AG10803 (cell line): ENCODE results near the gene CCDC178.
A peak's percentile ranks its signal among the peaks of the same experiment; 100 is the strongest.

Experiments
- DNase-seq: peaks from one replicate; pipeline ENCODE4 v3.0.0; 2010; ENCODE audit warnings: low read depth
- H3K4me3 ChIP-seq: 2 replicates; pipeline ENCODE4 v1.5.1; 2011; ENCODE audit warnings: mild to moderate bottlenecking, low read length, control low read depth
- TF ChIP-seq, protein P1 (sequence below): conservative IDR thresholded peaks from 2 replicates; pipeline ENCODE4 v1.5.1; 2011; ENCODE audit warnings: mild to moderate bottlenecking, low read length, control low read depth, inconsistent platforms

The CCDC178 gene, protein sequence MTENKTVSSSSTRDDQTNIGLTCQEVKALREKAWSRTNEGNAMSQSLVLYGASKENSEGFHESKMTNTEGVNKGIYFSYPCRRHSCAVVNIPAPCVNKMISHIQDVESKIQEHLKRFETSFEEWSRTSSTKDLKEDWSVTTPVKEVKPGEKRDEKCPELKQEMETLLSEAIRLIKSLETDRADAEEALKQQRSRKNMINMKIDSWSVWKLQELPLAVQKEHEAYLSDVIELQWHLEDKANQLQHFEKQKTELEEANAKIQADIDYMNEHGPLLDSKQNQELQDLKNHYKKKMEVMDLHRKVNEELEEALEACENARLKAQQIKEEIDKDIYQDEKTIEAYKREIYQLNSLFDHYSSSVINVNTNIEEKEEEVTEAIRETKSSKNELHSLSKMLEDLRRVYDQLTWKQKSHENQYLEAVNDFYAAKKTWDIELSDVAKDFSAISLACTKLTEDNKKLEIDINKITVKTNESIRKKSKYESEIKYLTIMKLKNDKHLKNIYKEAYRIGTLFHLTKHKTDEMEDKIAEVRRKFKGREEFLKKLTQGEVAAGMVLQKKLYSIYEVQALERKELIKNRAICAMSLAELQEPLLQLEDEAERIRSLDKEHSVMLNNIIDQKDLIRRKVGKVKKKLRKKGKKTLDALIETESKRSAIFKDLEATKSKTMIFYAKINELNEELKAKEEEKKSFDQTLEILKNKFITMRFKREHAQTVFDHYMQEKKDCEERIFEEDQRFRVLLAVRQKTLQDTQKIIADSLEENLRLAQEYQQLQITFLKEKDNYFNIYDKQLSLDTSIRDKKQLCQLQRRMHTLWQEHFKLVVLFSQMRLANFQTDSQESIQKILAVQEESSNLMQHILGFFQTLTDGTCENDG

DNA sequence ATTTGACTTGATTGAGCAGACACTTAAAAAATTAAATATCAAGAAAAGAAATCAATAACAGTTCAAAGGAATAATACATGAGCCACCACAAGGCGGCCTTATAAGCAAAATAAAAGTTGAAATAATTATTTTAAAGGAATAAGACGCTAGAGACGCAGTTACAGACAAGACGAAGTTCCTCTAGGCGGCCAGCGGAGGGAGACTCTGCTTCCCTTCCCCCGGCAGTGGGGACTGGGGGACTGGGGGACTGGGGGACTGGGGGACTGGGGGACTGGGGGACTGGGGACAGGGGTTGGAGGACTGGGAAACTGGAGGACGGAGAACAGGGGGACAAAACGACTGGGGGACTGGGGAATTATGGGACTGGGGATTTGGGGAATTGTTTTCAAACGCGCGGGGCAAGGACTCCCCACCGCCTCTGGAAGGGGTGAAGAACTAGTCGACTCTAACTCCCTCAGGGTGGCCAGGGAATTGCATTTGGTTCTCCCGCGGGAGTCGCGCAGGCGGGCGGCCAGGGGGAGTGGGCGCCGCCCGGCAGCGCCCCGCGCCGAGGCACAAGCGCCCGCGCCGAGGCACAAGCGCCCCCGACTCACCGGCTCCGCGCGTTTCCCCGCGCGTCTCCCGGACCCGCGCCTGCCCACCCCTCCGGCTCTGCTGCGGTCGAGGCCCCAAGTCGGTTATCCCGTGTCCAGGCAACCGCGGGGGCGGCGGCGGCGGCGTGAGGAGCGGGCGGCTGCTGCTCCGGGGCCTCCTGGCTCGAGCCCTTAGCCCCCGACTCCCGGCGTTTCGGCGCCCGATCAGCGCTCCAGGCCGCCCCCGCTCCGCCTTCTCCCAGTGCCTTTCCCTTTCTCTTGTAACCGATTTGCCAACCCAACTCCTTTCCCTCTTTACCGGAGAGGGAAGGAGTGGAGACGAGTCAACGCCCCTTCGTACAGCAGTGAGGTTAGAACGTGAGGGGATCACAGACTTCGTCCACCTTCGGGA, at the start of gene CCDC178:
TSS of gene CCDC178 (minus strand) at position 662 of the 984 bp plus-strand sequence. CDS start 28,633 bp downstream, outside the sequence.
- peak; percentile 12 for DNase-seq
- TF ChIP-seq, protein P1, sequence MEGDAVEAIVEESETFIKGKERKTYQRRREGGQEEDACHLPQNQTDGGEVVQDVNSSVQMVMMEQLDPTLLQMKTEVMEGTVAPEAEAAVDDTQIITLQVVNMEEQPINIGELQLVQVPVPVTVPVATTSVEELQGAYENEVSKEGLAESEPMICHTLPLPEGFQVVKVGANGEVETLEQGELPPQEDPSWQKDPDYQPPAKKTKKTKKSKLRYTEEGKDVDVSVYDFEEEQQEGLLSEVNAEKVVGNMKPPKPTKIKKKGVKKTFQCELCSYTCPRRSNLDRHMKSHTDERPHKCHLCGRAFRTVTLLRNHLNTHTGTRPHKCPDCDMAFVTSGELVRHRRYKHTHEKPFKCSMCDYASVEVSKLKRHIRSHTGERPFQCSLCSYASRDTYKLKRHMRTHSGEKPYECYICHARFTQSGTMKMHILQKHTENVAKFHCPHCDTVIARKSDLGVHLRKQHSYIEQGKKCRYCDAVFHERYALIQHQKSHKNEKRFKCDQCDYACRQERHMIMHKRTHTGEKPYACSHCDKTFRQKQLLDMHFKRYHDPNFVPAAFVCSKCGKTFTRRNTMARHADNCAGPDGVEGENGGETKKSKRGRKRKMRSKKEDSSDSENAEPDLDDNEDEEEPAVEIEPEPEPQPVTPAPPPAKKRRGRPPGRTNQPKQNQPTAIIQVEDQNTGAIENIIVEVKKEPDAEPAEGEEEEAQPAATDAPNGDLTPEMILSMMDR = peak; percentile 46
- peak within 1 kb of the TSS; percentile 10 for H3K4me3 ChIP-seq

DNA sequence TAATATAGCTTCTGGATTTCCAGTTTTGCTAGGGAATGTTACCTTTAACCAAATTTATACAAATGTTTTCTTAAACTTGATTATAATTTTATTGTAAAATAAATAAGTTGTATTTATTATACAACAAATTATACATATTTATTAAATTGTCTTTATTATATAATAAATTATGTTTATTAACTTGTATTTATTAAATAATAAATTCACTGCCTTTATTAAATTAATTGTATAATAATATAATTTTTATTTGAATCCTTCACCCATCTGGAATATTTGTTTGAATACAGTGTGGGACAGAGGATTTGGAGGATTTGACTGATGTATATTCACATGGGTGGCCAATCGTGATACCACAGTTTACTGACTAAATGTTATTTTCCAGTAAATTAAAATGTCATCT, 43.4 kb upstream of the CCDC178 start:
- no peak for DNase-seq
- H3K4me3 ChIP-seq = no peak overlapping the region
- TF ChIP-seq, protein P1 = no peak

DNA sequence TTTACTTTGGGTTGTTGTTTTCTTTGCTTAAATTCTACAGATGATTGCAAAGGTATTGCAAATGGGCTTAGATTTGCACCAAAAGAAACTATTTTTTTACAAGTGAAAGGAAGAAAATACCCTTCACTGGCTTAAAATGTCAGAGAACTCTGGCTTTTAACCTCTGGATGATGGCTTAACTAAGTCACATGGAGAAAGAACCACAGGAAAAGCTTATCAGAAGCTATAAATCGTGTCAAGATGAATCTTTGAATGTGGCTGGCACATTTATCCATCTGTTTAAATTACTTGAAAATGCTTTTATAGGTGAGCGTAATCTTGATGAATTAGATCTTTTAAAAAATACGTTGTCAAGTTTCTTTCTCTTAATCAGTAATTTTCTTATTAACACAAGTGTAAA, 32.0 kb upstream of the CCDC178 start:
- H3K4me3 ChIP-seq = no peak overlapping the region
- TF ChIP-seq, protein P1 = no peak
- DNase-seq = no peak

DNA sequence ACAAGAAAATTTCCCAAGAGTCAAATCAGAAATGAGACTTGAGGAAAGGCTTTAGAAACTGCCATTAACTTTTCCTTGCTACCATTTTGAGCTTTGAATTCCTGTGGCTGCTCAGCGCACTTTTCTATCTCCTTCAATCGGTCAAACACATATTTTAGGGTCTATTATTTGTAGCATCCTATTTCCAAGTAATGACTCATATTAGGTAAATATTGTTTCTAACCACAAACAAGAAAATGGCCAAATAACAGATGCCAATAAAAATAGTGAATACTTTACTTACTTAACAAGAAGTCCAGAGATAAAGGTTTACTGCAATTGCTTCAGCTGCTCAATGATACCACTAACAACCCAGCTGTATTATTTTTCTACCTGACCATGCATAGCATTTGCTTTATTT, 29.7 kb upstream of the CCDC178 start:
- no peak overlapping the region for H3K4me3 ChIP-seq
- TF ChIP-seq, protein P1 = no peak
- DNase-seq = no peak

DNA sequence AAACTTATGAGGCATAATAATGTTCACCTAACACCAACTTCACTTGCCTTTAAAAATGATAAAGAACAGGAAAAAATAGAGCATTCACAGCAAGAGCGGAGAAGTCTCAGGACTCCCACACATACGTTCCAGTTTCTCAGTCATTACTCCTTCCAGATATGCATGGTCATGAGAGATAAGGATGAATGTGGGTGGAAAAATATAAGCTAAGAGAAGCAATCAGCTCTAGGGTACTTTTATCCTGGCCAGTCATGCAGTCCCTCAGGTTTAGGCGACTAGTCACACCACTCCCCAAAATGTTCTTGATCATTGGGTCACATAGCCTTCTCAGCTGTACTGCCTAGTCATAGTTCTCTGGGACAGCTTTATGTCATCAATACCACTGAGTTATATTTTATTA, 29.2 kb upstream of the CCDC178 start:
- no peak for DNase-seq
- TF ChIP-seq, protein P1 = no peak
- no peak overlapping the region for H3K4me3 ChIP-seq

DNA sequence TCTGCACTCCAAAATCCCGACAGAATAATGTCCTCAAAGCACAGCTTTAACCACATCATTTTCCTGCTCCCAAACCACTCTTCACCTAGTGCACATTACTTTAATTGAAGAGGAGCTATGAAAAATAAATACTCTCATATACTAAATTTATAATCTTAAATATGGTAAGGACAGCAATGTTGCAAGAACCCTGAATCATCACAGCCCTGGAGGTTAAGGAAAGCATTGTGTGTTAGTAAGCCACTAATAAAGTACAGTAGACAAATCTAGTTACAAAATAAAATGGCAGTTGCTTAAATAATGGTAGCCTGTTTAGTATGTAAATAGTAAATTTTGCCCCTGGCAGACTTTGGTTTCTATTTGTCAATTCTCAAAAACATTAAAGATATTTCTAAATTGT, 27.0 kb upstream of the CCDC178 start:
- TF ChIP-seq, protein P1 = no peak
- DNase-seq = no peak
- H3K4me3 ChIP-seq = no peak overlapping the region
